Mammary epithelial cell (primary cell): ENCODE data around the gene GPR157.

Source experiments
- EZH2 ChIP-seq: IDR thresholded peaks from 2 replicates; pipeline ENCODE4 v1.6.1; 2012; ENCODE audit warnings: low read length, inconsistent platforms, borderline replicate concordance
- TF ChIP-seq, protein P1 (sequence below), 2 donors: IDR thresholded peaks in 1 of 2; conservative IDR thresholded peaks in 1 of 2; 2 replicates each; pipeline ENCODE4 v1.5.1; 2011 to 2012; ENCODE audit warnings: inconsistent platforms in 2 of 2, low read length in 2 of 2, mild to moderate bottlenecking in 2 of 2, control low read depth in 1 of 2, low read depth in 1 of 2; ENCODE audit not compliant: insufficient read depth in 1 of 2; ENCODE audit errors: extremely low read depth in 1 of 2

DNA sequence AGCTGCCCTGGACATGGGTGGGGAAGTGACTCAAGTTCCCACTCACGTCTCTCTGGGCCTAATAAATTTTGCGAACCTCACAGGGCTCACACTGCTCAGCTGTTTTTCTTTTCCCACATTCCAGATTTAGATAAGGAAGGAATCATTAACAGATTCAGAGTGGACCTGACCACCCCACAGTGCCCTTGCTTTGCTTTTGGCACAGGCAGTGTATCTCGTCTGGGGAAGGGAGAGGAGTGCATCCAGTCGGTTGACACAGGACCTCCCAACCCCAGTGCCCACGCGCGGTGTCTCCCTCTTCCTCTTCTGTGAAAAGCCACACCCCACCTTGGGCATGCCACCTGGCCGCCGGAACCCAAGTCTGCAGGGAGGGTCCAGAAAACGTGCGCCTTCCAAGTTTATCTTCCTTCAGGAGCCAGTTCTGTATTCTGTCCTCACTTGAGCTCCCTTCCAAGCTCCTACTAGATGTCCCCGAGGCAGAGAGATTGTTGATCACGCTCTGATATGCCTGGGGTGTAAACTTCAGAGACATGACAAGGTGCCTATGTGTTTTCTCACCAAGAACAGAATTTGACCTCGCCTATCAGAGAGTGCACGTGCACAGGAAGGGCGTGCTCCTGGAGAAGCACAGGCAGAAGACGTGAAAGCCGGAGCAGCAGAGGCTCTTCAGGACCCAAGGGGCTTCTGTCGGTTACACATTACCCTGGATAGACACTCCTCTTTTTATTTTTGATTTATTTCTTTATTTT lies 50.0 kb downstream of the GPR157 start:
- TF ChIP-seq, protein P1, sequence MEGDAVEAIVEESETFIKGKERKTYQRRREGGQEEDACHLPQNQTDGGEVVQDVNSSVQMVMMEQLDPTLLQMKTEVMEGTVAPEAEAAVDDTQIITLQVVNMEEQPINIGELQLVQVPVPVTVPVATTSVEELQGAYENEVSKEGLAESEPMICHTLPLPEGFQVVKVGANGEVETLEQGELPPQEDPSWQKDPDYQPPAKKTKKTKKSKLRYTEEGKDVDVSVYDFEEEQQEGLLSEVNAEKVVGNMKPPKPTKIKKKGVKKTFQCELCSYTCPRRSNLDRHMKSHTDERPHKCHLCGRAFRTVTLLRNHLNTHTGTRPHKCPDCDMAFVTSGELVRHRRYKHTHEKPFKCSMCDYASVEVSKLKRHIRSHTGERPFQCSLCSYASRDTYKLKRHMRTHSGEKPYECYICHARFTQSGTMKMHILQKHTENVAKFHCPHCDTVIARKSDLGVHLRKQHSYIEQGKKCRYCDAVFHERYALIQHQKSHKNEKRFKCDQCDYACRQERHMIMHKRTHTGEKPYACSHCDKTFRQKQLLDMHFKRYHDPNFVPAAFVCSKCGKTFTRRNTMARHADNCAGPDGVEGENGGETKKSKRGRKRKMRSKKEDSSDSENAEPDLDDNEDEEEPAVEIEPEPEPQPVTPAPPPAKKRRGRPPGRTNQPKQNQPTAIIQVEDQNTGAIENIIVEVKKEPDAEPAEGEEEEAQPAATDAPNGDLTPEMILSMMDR (conservative IDR thresholded peaks at IDR 0.05 in 1 of 2, IDR thresholded peaks at IDR 0.05 in 1 of 2; ENCODE audit: extremely low read depth in 1 of 2, insufficient read depth in 1 of 2, low read depth in 1 of 2, low read length in 2 of 2), result no peak
- TF ChIP-seq EZH2, result no peak
